Activated CD4-positive, alpha-beta T cell treated with anti-CD3 and anti-CD28 coated beads, Interleukin-2, amount 50 U/mL, for 24 hours (primary cell): ENCODE results near the gene PIAS4.

Experiments
- DNase-seq, 2 donors: peaks; one replicate each; pipeline ENCODE4 v3.0.0-alpha.2; 2020; ENCODE audit warnings: low read depth in 1 of 2, low spot score in 1 of 2

The PIAS4 gene

DNA sequence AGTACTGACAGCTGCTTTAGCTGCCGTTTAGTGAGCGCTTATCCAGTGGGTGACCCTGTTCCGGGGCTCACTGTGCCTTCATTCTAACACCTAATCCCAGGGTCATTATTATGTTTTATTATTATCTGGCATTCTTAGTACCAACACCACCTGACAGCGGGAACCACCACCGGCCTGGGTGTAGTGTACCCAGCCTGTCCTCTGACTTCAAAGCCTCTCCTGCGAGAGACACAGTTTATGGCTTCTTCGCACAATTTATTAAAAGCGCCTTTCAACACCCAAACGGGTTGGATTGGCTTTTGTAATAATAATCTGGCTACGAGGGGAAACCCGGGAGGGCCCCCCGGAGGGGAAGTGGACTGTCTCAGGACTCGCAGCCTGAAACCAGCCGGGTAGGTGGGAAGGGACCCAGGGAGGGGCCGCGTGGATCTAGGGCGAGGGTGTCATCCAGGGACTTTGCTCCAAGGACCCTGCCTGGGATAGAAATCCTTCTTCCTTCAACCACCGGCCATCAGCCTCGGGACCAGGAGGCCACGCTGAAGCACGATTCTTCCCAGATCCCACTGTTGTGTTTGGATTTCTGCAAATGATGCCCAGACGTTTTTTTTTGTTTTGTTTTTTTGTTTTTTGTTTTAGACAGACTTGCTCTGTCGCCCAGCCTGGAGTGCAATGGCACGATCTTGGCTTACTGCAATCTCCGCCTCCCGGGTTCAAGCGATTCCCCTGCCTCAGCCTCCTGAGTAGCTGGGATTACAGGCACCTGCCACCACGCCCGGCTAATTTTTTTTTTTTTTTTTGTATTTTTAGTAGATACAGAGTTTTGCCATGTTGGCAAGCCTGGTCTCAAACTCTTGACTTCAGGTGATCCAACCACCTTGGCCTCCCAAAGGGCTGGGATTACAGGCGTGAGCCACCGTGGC, 60.8 kb downstream of the PIAS4 start:
- no peak for DNase-seq

DNA sequence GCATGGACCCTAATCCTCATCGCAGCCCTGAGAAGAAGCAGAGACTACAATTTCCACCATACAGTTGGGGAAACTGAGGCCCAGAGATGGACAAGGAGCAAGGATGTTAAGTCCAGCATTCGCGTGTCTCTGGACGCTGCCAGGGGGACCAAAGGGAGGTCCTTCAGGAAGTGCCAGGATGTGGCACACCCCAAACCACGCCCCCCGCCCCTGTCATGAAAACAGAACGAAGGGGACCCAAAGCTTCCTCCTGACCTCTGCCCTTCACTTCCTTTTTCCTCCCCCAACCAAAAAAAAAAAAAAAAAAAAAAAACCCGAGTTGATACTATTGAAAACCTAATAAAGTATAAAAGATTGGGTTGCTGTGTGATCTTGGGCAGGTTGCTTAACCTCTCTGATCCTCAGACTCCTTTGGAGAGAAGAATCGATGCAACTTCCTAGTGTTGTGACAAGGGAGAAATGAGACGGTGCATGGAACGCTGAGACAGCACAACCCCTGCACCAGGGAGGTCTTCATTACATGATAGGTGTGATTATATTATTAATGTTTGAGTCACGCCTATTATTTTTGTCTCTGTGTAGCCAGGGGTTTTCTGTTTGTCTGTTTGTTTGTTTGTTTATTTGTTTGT, 61.9 kb downstream of the PIAS4 start:
- no peak for DNase-seq

- DNase-seq, result no peak
Observed at GRCh38 chr19:4071610-4072009, 64.1 kb downstream of the PIAS4 start.

- no peak for DNase-seq
Observed at GRCh38 chr19:4075373-4075772, 67.8 kb downstream of the PIAS4 start.

DNA sequence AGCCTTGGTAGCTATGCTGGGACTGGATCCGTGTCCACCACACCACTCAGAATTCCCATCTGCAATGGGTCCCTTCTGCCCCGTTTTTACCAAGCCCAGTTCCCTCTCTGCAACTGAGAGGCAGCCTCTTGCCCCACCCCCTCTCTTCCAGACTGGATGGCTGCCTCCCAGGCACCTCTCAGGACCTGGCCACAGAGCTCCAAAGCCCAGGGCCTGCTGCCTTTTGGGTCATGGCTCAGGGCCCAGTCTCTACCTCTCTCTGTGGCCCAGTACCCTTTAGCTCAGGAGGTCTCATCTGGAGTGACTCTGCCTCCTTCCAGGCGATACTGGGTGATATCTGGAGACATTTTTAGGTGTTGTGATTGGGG, 69.5 kb downstream of the PIAS4 start:
- no peak for DNase-seq

DNA sequence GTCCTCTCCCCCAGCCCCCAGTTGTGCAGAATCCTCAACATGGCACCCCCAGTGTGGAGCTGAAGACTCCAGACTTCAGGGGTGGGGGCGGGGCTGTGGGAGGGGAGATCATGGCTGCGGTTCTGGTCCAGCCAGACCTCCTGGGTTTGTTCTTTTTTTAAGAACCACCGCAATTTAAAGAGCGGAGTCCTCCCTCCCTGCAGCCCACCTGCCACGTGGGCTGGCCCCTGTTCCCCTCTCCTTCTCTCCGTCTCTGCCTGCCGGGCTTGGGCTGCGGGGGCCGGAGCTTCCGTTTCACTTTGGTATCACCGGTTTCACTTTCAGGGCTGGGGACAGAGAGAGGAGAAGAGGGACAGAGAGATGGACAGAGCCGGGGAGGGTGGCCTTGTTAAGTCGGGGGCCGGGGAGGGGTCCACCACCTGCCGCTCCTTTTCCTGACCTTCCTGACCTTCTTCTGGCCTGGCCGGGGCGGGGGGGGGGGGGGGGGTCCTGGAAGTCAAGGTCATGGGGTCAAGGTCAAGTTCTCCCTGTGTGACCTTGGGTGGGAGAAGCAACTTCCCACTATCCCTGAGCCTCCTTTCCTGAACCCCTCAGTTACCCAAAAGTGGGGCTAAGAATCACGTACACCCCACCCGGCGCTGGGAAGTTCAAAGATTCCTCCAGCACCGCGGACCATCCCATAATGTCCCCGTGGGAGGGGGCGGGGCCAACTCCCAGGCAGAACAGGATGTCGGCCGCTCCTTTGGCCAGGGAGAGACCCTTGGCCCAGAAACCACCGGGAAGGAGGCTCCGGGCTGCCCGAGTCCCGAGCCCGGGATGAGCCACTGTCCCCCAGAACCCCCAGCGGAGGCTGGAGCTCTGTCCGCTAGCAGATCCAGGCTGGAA, 70.5 kb downstream of the PIAS4 start:
- no peak for DNase-seq

DNA sequence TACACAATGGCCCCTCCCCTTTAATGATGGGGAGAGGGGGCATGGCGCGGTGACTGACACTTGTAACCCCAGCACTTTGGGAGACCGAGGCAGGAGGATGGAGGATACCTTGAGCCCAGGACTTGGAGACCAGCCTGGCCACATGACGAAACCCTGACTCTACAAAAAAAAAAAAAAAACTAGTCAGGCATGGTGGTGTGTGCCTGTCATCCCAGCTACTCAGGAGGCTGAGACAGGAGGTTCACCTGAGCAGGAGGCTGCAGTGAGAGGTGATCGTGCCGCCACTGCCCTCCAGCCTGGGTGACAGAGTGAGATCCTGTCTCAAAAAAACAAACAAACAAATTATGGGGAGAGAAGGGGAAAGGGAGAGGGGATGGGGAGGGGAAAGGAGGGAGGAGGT, 72.9 kb downstream of the PIAS4 start:
- DNase-seq, result no peak

DNA sequence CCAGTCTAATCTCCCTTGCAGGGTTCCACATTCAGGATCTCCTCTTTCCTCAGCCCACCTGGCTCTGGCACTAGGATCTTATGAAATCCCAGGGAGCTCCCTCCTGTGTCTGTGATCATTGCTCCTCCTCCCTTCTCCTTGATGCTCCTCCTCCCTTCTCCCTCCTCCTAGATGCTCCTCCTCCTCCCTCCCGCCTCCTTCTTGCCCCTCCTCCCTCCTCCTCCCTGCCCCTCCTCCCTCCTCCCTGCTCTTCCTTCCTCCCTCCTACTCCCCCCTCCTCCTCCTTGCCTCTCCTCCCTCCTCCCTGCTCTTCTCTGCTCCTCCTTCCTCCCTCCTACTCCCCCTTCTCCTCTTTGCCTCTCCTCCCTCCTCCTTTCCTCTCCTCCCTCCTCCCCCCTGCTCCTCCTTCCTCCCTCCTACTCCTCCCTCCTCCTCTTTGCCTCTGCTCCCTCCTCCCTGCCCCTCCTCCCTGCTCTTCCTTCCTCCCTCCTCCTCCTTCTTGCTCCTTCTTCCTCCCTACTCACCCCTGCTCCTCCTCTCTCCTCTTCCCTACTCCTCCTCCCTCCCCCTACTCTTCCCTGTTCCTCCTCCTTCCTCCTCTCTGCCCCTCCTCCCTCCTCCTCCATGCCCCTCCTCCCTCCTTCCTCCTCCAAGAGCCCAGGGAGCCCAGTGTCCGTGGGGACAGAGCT, 74.0 kb downstream of the PIAS4 start:
- DNase-seq, result no peak

- DNase-seq, result no peak
Observed at GRCh38 chr19:4082172-4082571, 74.6 kb downstream of the PIAS4 start.

GRCh38 chr19:4083677-4084546, 76.4 kb downstream of the PIAS4 start:
- DNase-seq, result no peak

GRCh38 chr19:4084547-4084877, 77.0 kb downstream of the PIAS4 start:
- no peak for DNase-seq

DNA sequence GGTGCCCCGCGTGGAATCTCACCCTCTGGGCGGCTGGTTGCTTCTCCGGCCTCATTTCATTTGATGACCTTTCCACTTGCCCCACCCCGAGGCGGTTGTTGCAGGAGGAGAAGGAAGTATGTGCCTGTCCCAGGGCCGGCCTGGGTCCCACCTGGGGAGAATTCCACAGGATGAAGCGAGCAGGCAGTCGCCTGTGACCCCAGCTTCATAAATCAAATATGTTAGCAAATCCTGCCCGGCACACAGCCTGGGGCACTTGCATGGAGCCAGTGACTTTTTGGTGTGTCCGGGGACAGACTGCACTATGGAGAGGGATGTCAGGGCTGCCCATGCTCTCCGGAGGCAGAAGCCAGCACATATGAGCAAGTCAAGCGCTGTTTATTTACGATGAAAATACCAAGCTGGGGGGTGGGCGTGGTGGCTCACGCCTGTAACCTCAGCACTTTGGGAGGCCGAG, 78.9 kb downstream of the PIAS4 start:
- DNase-seq, result no peak

- no peak for DNase-seq
Observed at GRCh38 chr19:4087787-4088679, 80.5 kb downstream of the PIAS4 start.

- no peak for DNase-seq
Observed at GRCh38 chr19:4088975-4089374, 81.4 kb downstream of the PIAS4 start.
